ENCODE results near the gene SATB1.

Gene SATB1

GRCh38 chr3:18389108-18389733 lies 35.9 kb downstream of the SATB1 start:
- no peak overlapping the region for H3K4me3 ChIP-seq (ENCODE audit: low read depth, low read length)
- peak; percentile 38 for DNase-seq (ENCODE audit: low read depth)
- peak; percentile 50 for TF ChIP-seq CTCF (IDR thresholded peaks at IDR 0.05; ENCODE audit: low read depth, low read length)
- no peak for TF ChIP-seq MAX (IDR thresholded peaks at IDR 0.05; ENCODE audit: low read depth, low read length)

- H3K4me3 ChIP-seq (ENCODE audit: low read depth, low read length) = no peak overlapping the region
- TF ChIP-seq MYC (IDR thresholded peaks at IDR 0.05; ENCODE audit: low read depth, low read length) (no peak), MAX (IDR thresholded peaks at IDR 0.05; ENCODE audit: low read depth, low read length) (no peak), CTCF (IDR thresholded peaks at IDR 0.05; ENCODE audit: low read depth, low read length) (no peak), POLR2A (IDR thresholded peaks at IDR 0.05; ENCODE audit: extremely low read depth, insufficient read length) (no peak)
- no peak for DNase-seq (ENCODE audit: low read depth)
These were observed 38.8 kb downstream of the SATB1 start for GRCh38 chr3:18386274-18386890.

- no peak overlapping the region for H3K4me3 ChIP-seq (ENCODE audit: low read depth, low read length)
- TF ChIP-seq MYC (IDR thresholded peaks at IDR 0.05; ENCODE audit: low read depth, low read length) (no peak), CTCF (IDR thresholded peaks at IDR 0.05; ENCODE audit: low read depth, low read length) (no peak), MAX (IDR thresholded peaks at IDR 0.05; ENCODE audit: low read depth, low read length) (no peak)
- DNase-seq (ENCODE audit: low read depth) = no peak
These were observed 39.4 kb downstream of the SATB1 start for GRCh38 chr3:18385706-18386105.

GRCh38 chr3:18382760-18383369 lies 42.3 kb downstream of the SATB1 start:
- DNase-seq (ENCODE audit: low read depth) = no peak

GRCh38 chr3:18379647-18380046 lies 45.5 kb downstream of the SATB1 start:
- H3K4me3 ChIP-seq (ENCODE audit: low read depth, low read length) = no peak overlapping the region
- DNase-seq (ENCODE audit: low read depth) = no peak
- TF ChIP-seq MAX (IDR thresholded peaks at IDR 0.05; ENCODE audit: low read depth, low read length) (no peak), CTCF (IDR thresholded peaks at IDR 0.05; ENCODE audit: low read depth, low read length) (no peak), MYC (IDR thresholded peaks at IDR 0.05; ENCODE audit: low read depth, low read length) (no peak)

More at GRCh38 chr3:18382760-18383369, 42.3 kb downstream of the SATB1 start:
- no peak for TF ChIP-seq CTCF (IDR thresholded peaks at IDR 0.05; ENCODE audit: low read depth, low read length)
- TF ChIP-seq MAX (IDR thresholded peaks at IDR 0.05; ENCODE audit: low read depth, low read length) = no peak
- no peak for TF ChIP-seq POLR2A (IDR thresholded peaks at IDR 0.05; ENCODE audit: extremely low read depth, insufficient read length)
- no peak for TF ChIP-seq MYC (IDR thresholded peaks at IDR 0.05; ENCODE audit: low read depth, low read length)
- no peak overlapping the region for H3K4me3 ChIP-seq (ENCODE audit: low read depth, low read length)

Data from NB4 (cell line).